ENCODE data around the gene ZCWPW1.

GRCh38 chr7:100400041-100400440 is 28.5 kb downstream of the ZCWPW1 start:
- TF ChIP-seq POLR2A (IDR thresholded peaks at IDR 0.05) (no peak), CTCF (IDR thresholded peaks at IDR 0.05) (no peak), EP300 (IDR thresholded peaks at IDR 0.05) (no peak), POLR2AphosphoS5 (IDR thresholded peaks at IDR 0.05) (no peak)
